NCI-H526 (cell line): Measurements from ENCODE around the gene ECT2L.

Source experiments
- DNase-seq, 2 experiments: peaks; one replicate each; lab custom pipeline; 2025; lab: John Stamatoyannopoulos, UW

ECT2L gene

DNA sequence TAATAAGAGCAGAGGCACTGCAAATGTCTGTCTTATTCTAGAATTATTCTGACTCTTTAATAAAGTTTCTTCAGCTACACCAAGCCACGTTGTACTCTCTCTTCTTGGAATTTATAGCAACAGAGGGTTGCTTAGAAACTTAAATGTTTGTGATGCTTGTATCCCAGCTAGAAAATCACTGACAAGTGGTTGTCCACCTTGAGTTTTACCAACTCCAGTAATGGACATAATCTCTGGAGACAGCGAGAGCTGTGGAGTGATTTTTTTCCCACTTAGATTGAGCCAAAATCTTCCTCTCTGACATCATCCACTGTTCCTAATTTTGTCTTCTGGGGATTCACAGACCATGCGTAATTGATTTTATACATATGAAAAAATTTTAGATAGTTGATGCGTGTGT, 8.0 kb downstream of the ECT2L start:
- no peak for DNase-seq

DNA sequence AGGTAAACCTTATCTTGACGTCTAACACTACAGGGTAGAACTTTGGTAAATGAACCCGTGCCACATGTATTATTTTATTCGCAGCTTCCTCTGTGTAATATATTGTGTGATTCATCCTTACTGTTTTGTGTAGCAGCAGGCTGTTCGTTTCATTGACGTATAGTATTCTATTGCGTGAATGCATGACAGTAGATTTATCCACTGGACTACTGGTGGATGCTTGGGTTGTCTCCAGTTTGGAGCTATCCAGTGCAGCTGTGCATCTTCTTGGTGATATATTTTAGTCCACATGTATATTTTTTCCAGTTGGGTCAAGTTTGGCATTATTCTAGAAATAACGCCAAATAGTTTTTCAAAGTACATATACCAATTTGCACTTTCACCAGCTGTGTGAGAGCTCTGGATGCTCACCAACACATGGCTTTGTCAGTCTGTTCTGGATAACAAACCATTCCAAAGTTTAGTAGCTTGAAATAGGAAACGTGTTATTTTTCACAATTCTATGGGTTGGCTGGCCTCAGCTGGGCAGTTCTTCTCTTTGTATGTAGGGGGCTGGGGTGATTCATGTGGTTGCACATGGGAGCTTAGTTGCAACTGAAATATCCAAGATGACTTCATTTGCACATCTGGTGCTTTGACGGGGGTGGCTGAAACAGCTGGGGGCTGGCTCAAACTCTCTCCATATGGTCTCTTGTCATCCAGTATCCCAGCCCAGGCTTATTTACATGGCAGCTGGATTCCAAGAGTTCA, 9.3 kb downstream of the ECT2L start:
- no peak for DNase-seq

DNA sequence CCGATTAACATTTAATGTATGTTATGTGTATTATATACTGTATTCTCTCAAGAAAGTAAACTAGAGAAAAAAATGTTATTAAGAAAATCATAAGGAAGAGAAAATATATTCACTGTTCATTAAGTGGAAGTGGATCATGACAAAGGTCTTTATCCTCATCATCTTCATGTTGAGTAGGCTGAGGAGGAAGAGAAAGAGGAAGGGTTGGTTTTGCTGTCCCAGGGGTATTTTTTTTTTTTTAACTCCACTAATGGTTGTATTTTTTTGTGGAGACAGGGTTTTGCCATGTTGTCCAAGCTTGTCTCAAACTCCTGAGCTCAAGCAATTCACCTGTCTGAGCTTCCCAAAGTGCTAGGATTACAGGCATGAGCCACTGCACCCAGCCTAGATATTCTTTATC, 11.0 kb downstream of the ECT2L start:
- no peak for DNase-seq

DNA sequence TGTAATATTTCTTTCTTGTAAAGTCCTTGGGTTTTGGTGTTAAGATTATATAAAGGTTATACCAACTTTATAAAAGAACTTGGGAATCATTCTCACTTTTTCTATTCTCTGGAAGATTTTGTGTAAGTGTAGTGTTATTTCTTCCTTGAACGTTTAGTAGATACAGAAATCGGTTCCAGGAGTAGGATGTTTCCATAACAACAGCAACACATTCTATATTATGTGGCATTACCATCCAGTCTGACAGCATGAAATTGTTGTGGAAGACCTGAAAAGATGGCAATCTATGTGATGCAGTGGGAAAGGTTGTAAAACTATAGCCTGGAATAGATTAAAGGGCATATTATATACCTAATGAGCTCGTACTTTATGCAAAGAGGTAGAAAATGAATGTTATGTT, 13.8 kb downstream of the ECT2L start:
- DNase-seq = no peak

DNA sequence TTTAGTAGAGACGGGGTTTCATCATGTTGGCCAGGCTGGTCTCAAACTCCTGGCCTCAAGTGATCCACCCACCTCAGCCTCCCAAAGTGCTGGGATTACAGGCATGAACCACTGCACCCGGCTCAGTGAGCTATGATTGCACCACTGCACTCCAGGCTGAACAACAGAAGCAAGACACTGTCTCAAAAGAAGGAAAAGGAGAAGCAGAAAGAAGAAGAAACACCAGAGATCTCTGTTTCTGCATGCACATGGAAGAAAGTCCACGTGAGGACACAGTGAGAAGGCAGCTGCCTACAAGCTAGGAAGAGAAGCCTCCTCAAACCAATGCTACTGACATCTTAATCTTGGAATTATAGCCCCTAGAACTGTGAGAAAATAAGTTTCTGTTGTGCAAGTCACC, 16.0 kb downstream of the ECT2L start:
- no peak for DNase-seq

DNA sequence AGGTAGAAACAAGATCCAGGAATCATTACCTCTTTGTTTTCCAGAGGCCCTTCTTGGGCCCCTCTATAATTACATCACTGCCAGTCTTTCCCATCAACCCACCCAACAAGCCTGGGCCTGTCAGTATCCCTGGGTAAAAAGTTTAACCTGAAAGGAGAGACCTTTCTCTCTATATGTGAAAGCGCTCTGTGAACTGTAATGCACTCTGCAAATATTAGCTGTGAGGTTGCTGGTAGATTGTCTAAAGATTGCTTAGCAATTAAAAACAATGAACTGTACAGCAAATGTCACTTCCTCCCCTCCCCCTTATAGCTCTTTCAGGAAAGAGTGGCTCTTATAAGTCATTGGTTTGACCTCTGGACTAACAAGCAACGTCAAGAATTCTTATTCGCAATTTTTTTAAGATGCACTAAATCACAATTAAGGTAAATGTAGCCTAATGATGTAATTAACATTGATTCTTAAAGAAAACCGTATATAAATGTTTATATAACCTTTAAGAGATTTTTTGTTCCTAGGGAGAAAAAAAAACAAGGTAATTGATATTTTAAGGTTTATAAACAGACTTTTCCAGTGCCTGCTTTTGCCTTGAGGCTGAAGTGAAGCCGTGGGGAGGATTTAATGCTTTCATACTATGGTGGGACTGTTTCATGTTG, 18.4 kb downstream of the ECT2L start:
- peak; percentile 39 to 46 for DNase-seq

DNA sequence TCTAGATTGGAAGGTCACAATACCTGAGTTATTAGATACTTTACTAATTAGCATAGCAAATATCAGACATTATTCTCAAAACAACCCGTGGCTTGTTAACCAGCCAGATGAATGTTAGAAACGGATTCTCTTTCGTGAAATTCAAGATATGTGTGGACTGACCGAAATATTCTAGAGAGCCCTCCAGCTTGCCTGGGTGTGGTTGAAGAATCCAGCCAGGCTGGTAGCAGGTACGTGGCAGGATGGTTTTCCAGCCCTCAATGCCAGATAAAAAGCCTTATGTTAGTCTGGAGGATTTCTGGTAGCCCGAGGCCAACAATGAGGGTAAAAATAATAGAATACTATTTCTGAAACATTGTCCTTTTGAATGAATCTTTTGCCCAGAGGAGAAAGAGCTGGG, 19.3 kb downstream of the ECT2L start:
- no peak for DNase-seq

DNA sequence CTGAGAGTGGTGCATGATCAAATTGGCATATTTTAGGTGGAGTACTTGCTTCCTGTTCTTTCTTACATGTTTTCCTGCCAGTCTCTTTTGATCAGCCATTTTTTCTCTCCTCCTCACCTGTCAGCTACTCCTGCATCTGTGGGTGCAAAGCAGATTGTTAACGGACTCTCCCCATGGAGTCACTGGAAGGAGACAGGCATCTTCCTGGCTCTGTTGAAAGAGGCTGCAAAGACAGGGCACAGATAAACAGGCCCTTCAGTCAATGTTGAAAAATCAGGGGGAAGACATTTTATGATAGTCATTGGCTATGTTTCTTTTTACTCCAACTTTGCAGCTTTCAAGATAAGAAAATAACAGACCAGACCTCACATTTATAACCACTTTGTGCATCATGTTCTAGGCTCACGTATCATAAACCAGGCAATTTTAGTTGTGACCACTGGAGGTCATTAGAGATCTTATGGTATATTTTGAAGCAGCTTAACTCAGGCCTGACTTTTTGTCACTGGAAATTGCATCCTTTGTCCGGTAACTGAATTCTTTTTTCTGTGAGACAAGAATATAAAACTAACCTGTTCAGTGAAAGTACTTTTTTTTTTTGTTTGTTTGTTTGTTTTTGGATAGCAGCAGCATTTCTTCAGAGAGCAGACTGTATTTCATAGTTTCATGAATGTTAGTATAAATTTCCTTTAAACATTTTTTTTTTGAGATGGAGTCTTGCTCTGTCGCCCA, 20.1 kb downstream of the ECT2L start:
- peak; percentile 40 to 83 for DNase-seq

DNA sequence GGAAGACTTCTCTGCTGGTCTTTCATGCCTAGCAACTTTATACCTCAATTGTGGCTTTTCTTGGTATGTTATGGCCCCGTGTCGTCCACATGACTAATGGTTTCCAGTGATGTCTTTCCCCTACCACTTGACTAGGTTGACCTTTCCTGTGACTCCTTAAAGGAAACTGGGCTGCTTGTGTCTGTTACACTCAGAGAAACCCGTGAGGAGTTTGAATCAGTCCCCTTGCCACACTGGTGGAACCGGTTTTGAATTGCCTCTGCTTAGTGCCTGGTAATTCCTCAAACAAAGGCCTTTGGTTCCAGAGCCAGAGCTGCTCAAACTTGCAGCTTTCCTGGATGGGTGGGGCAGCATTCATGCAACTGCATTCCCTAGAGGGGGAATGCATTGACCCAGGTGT, 21.9 kb downstream of the ECT2L start:
- peak; percentile 95 for DNase-seq

DNA sequence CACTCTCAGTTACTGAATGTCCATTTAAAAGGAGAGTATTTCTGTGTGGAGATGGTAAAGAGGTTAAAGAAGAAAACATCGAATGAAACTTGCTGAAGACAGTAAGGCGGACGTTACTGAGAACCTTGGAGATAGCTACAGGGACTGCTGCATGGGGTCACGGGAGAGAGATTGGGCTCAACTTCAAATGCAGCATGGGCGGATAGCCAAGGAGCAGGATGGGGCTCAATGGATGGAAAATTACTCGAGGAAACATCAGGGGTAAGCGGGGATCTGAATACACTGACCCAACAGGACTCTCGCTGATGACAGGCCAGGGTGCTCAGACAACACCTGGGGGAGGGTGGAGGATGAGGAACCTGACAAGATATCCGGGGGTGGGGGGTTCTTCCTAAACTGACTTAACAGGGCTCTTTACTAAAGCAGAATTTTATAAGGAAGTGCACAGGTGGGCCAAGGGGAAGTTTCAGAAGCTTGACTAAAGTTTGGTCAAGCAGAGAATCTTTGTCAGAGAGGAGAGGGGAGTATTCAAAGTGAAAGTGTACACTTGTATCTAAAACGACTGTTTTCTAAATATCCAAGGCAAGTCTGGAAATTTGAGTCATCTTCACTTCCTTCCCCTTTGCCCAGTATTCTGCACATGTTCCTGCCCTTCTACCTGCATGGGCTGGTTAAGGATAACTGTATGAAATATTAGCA, 22.8 kb downstream of the ECT2L start:
- no peak for DNase-seq

DNA sequence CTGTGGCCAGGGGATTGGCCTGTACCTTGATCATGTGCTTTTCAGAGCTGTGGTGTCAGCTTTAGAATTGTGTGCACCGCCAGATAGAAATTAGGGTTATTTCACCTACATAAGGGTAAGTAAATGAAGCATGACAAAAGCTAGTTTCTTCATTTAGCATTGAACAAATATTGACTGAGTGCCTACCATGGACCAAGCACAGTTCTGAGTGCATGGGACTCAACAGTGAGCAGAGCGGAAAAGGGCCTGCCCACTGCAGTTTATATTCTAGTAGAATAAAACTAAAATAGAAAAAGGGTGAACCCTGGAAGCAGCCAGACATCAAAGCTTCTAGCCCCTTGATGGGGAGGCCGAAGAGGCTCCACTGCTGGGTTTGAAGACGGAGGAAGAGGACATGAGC, 25.6 kb downstream of the ECT2L start:
- DNase-seq = no peak

DNA sequence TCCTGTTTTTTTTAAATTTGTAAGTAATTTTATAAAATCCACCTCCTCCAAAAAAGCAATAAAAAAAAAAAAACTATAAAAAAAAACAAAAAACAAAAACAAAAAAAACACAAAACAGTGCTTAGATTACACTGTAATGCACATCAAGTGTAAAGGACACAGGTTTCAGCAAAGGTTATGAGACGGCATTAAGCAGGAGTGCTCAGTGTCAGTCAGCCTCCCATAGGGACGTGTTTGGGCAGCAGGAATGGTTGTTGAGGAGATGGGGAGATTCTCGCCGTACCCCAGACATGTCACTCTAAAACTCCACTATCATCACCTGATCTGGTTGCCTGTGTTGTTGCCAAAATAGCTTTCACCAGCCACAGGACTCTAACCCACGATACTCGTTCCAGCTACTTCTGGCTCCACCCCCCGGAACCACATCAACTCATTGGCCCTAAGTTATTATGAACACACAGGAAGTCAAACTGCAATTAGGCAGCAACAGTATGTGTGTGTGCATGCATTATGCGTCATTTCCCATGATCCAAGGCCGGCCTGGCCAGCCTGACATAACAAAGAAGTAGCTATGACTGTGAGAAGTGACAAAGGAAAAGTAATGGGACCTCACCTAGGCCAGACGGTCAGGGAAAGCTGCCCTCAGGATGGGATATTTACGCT, 28.7 kb downstream of the ECT2L start:
- no peak for DNase-seq

DNA sequence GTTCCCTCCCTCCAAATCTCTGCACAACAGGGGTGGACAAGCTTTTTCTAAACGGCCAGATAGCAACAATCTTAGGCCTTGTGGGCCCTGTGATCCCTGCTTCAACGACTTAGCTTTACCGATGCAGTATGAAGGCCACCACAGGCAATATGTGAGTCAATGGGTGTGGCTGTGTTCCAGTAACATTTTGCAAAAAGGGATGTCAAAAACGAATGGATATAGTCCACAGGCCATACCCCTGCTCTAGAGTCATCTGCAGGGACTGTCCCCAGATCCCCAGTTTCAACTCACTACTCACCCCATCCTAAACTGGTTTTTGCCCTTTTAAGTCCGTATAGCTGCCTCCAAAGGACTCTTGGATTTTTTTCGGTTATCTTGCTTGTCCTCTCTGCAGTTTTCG, 34.4 kb downstream of the ECT2L start:
- DNase-seq = no peak

DNA sequence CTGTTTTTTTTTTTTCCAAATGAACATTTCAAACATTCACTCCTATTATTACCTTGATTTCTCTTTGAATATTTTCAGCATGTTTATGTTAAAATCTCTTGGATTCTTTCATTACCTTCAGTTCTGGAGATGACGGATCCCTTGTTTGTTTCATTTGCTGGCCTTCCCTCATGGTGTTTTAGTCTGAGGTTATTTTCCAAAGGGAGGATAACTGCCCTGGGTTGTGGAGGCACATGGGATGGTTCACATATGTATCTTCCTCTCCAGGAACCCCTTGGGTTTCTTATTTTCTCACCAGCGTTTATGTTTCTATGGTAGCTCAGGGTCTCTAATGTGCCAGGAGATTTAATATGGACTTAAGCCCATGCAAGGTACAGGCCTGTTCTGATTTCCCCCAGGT, 36.3 kb downstream of the ECT2L start:
- DNase-seq = no peak

DNA sequence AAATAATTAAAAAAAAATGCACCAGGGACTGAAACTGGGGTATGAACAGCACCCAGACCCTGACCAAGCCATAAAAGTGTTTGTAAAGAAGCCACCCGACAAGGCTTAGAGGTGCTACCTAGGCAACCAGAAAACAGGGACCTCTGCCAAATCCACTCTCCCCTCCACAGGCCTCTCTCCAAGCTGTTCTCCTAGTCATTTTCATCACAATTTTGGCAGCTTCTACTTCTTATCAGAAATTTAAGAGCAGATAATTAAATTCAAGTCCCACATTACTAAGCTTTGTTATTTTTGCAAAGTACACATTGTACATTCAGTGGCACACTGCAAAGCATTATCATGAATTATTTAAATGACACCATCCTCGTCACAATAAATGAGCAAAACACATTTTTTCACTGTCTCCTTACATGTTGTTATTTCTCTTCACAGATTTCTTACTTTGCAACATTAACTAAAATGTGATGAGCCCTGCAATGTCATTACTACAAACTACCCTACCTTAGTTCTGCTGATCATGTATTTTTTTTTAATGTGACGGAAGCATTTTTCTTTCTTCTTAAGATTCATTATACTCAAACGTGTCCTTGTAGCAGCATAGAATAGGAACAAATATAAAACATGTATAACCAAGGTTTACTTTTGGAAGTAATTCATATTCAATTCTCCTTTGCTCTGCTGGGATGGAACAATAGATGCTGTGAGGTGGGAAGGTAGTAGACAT, 38.1 kb downstream of the ECT2L start:
- no peak for DNase-seq

DNA sequence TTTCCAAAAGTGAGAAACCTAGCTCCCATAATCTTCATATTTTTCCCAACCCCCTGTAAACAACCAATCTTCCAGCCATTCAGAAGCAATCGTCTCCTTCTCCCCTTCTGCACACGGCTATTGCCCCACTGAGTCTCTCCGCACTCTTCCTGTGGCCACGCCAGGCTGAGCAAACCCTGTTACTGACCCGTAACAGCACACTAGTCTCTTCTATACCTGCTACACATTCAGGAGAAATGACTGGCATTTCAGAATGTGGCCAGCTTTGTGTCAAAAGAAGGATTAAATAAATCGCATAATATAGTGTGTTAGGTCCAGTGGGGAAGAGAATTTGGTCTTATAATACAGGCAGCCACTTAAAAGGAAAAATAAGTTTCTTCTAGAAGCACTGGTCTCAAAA, 41.4 kb downstream of the ECT2L start:
- no peak for DNase-seq

DNA sequence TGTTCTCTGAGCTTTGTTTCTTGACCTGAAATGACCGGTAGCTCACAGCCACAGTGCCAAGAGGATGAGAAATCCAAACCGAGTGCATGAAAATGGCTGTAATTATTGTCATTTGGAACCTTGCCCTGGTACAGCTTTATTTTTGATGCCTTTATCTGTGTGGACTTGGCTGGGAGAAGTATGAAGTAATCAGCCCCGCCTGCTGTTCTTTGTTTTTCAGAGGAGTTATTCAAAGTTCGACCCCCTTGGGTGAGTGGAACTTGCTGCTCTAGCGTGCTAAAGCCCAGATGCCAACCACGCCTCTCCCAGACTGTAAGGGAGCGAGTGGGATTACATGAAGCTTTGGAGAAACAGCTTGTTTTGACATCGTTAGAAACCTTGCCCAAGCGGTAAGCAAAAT, 48.3 kb downstream of the ECT2L start:
- no peak for DNase-seq

DNA sequence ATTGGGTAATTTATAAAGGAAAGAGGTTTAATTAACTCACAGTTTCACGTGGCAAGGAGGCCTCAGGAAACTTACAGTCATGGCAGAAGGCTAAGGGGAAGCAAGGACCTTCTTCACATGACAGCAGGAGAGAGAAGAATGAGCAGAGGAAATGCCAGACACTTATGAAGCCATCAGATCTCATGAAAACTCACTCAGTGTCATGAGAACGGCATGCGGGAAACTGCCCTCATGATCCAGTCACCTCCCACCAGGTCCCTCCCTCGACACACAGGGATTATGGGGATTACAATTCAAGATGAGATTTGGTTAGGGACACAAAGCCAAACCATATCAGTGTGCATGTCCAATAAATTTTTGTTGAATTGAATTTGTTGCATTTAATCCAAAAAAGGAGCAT, 52.0 kb downstream of the ECT2L start:
- DNase-seq = no peak

DNA sequence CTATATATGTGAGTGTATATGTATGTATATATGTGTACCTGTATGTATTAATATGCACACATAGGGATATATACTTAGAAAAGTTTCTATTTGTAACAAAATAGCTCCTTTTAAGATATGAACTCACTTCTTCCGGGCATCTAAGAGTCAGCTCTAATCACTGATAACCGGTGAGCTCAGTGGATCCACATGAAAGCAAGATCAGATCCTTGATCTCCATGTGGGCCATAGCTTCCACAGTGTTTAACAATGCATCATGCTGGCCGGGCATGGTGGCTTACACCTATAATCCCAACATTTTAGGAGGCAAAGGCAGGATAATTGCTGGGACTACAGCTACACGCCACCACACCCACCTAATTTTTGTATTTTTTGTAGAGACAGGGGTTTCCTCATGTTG, 52.6 kb downstream of the ECT2L start:
- no peak for DNase-seq

DNA sequence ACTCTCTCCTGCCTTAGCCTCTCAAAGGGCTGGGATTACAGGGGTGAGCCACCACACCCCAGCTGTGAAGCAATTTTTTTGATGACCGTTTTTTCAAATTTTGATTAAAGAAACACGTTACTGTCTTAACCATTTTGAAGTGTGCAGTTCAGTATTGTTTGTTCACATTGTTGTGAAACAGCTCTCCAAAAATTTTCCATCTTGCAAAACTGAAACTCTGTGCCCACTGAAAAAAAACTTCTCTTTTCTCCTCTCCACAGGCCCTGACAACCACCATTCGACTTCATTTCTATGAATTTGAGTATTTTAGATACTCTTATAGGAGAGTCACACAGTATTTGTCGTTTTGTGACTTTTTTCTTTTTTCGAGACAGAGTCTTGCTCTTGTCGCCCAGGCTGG, 53.9 kb downstream of the ECT2L start:
- no peak for DNase-seq

DNA sequence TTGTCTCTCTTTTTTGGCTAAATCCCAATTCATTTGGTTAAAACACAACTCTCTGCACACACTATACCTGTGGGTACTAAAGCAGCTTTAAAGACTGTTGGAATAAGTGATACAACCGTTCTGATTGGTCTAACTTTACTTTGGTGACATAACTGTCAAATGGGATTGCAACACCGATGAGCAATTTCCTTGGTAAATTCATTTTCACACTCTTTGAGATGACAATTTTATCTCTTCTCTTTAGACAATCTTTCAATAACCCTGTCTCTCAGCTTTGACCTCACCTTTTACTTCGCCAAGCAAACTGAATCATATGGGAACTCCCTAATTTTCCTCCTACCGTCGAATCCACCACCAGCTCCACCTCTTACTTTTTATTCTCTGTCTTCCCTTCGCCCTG, 60.8 kb downstream of the ECT2L start:
- DNase-seq = no peak
